Glomerular endothelial cell (primary cell): ENCODE results near the gene TRABD2B. TPM values are rescaled to one million over a fixed set of nuclear protein-coding genes. Genes with fewer than 3 reads are reported as not detected.

Source experiments
- DNase-seq: peaks from one replicate; pipeline ENCODE4 v3.0.0-alpha.2; 2011; ENCODE audit warnings: low read depth, low spot score; ENCODE audit errors: extremely low read depth
- total RNA-seq: library from RNA; depleted of rRNA; stranded (reverse); fragments of >200 nt; gene quantifications from 2 replicates; pipeline ENCODE4 v1.2.3, GENCODE V29; 2015

TRABD2B gene
- total RNA-seq, 1 donor from 2014 or later: 0.06 TPM

GRCh38 chr1:47886141-47886540 lies 111.0 kb downstream of the TRABD2B start:
- DNase-seq: no peak

- DNase-seq: no peak
Observed at GRCh38 chr1:47885062-47885830, 111.9 kb downstream of the TRABD2B start.

- no peak for DNase-seq
Observed at GRCh38 chr1:47883963-47884362, 113.2 kb downstream of the TRABD2B start.

GRCh38 chr1:47881505-47882442 lies 115.4 kb downstream of the TRABD2B start:
- DNase-seq: no peak

GRCh38 chr1:47876587-47876963 lies 120.6 kb downstream of the TRABD2B start:
- no peak for DNase-seq

- DNase-seq: no peak
Observed at GRCh38 chr1:47875831-47876586, 121.2 kb downstream of the TRABD2B start.

- no peak for DNase-seq
Observed at GRCh38 chr1:47875036-47875435, 122.1 kb downstream of the TRABD2B start.

GRCh38 chr1:47873337-47873736 lies 123.8 kb downstream of the TRABD2B start:
- DNase-seq: no peak

- no peak for DNase-seq
Observed at GRCh38 chr1:47872886-47873285, 124.3 kb downstream of the TRABD2B start.

GRCh38 chr1:47871799-47872353 lies 125.3 kb downstream of the TRABD2B start:
- DNase-seq: no peak

- DNase-seq: no peak
Observed at GRCh38 chr1:47870946-47871676, 126.1 kb downstream of the TRABD2B start.

- no peak for DNase-seq
Observed at GRCh38 chr1:47870480-47870879, 126.7 kb downstream of the TRABD2B start.

- DNase-seq: no peak
Observed at GRCh38 chr1:47868348-47868676, 128.9 kb downstream of the TRABD2B start.

- DNase-seq: no peak
Observed at GRCh38 chr1:47867438-47868347, 129.5 kb downstream of the TRABD2B start.

GRCh38 chr1:47866601-47867437 lies 130.4 kb downstream of the TRABD2B start:
- no peak for DNase-seq

- DNase-seq: no peak
Observed at GRCh38 chr1:47865881-47866535, 131.2 kb downstream of the TRABD2B start.

- no peak for DNase-seq
Observed at GRCh38 chr1:47859092-47859743, 138.0 kb downstream of the TRABD2B start.
